Ishikawa (cell line): Measurements from ENCODE around the gene LRP1-AS.

Experiments used
- CEBPB ChIP-seq: IDR thresholded peaks from 2 replicates; pipeline ENCODE4 v1.6.1; 2012
- CREB1 ChIP-seq: IDR thresholded peaks from 2 replicates; pipeline ENCODE4 v1.6.1; 2012; ENCODE audit warnings: low read depth
- EGR1 ChIP-seq: IDR thresholded peaks from 2 replicates; pipeline ENCODE4 v1.6.1; 2012
- EP300 ChIP-seq: IDR thresholded peaks from 2 replicates; pipeline ENCODE4 v1.6.1; 2012; ENCODE audit warnings: borderline replicate concordance
- FOXM1 ChIP-seq: IDR thresholded peaks from 2 replicates; pipeline ENCODE4 v1.6.1; 2012; ENCODE audit warnings: low read depth, borderline replicate concordance
- MAX ChIP-seq: IDR thresholded peaks from 2 replicates; pipeline ENCODE4 v1.6.1; 2012
- NFIC ChIP-seq: IDR thresholded peaks from 2 replicates; pipeline ENCODE4 v1.6.1; 2012
- RAD21 ChIP-seq: IDR thresholded peaks from 2 replicates; pipeline ENCODE4 v1.6.1; 2012; ENCODE audit warnings: low read depth
- TAF1 ChIP-seq: IDR thresholded peaks from 2 replicates; pipeline ENCODE4 v1.6.1; 2012; ENCODE audit warnings: low read depth, mild to moderate bottlenecking
- TCF12 ChIP-seq: IDR thresholded peaks from 2 replicates; pipeline ENCODE4 v1.6.1; 2012; ENCODE audit warnings: low read depth
- TEAD4 ChIP-seq: IDR thresholded peaks from 2 replicates; pipeline ENCODE4 v1.6.1; 2012
- USF1 ChIP-seq: IDR thresholded peaks from 2 replicates; pipeline ENCODE4 v1.6.1; 2012
- YY1 ChIP-seq: IDR thresholded peaks from 2 replicates; pipeline ENCODE4 v1.6.1; 2012; ENCODE audit warnings: low read depth
- TF ChIP-seq, protein P1 (sequence below): IDR thresholded peaks from 2 replicates; pipeline ENCODE4 v1.6.1; 2012; ENCODE audit warnings: low read depth, mild to moderate bottlenecking

- TF ChIP-seq TEAD4 = no peak
- no peak for TF ChIP-seq EP300
- TF ChIP-seq TAF1 = no peak
- TF ChIP-seq, protein P1, sequence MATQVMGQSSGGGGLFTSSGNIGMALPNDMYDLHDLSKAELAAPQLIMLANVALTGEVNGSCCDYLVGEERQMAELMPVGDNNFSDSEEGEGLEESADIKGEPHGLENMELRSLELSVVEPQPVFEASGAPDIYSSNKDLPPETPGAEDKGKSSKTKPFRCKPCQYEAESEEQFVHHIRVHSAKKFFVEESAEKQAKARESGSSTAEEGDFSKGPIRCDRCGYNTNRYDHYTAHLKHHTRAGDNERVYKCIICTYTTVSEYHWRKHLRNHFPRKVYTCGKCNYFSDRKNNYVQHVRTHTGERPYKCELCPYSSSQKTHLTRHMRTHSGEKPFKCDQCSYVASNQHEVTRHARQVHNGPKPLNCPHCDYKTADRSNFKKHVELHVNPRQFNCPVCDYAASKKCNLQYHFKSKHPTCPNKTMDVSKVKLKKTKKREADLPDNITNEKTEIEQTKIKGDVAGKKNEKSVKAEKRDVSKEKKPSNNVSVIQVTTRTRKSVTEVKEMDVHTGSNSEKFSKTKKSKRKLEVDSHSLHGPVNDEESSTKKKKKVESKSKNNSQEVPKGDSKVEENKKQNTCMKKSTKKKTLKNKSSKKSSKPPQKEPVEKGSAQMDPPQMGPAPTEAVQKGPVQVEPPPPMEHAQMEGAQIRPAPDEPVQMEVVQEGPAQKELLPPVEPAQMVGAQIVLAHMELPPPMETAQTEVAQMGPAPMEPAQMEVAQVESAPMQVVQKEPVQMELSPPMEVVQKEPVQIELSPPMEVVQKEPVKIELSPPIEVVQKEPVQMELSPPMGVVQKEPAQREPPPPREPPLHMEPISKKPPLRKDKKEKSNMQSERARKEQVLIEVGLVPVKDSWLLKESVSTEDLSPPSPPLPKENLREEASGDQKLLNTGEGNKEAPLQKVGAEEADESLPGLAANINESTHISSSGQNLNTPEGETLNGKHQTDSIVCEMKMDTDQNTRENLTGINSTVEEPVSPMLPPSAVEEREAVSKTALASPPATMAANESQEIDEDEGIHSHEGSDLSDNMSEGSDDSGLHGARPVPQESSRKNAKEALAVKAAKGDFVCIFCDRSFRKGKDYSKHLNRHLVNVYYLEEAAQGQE = no peak
- TF ChIP-seq CEBPB = no peak
- TF ChIP-seq MAX = no peak
- TF ChIP-seq CREB1 = no peak
- TF ChIP-seq RAD21 = no peak
- no peak for TF ChIP-seq USF1
- no peak for TF ChIP-seq FOXM1
- TF ChIP-seq TCF12 = no peak
- no peak for TF ChIP-seq YY1
- no peak for TF ChIP-seq EGR1
- TF ChIP-seq NFIC = no peak
Observed at GRCh38 chr12:57149245-57149900, 2.0 kb upstream of the LRP1-AS start.
